ENCODE data around the gene INSIG2. TPM values are rescaled to one million over a fixed set of nuclear protein-coding genes. Genes with fewer than 3 reads are reported as not detected.

The INSIG2 gene
- total RNA-seq, 1 donor from 2014 or later = 16.8 TPM

GRCh38 chr2:118148809-118149208 lies 60.5 kb downstream of the INSIG2 start:
- ChIA-PET CTCF (interaction anchor here (1.0 kb wide), 1 partner anchor 102 kb away, joined by 3 read pairs; no protein-coding TSS in a partner anchor), POLR2A (no interaction called here)
- no peak for ATAC-seq (ENCODE audit: low read depth)
- DNase-seq = no peak
- H3K4me3 Mint-ChIP-seq = no peak overlapping the region
- no peaks in the 10 kb centered on the region for H3K4me1 Mint-ChIP-seq
- H3K27ac Mint-ChIP-seq = no peak overlapping the region
- TF ChIP-seq CTCF (IDR thresholded peaks at IDR 0.05) = no peak
- intact Hi-C loops (cut with micrococcal nuclease) = no loop called here
- no peaks in the 10 kb centered on the region for H3K9me3 Mint-ChIP-seq
- H3K36me3 Mint-ChIP-seq (ENCODE audit: low read depth) = no peaks in the 10 kb centered on the region
- peaks cover 17% of the 10 kb centered on the region for H3K27me3 Mint-ChIP-seq

DNA sequence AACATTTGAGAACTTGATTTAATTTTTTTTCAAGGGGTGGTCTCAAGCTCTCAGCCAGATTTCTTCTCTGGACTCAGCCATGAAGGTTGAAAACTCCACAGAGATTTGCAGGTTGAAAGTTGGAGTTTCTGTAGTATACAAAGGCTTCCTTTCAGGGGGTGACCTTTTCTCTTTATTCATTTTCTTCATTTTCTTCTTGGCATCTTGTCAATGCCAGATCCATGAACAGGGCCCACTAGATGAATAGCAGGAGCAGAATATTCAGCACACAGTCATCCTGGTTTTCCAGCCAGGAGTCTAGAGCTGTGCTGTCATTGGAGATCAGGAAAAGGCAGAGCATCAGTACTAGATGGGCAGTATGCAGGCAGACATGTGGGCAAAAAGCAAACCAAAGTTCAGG lies 62.0 kb downstream of the INSIG2 start:
- H3K9me3 Mint-ChIP-seq = no peaks in the 10 kb centered on the region
- no peak overlapping the region for H3K27ac Mint-ChIP-seq
- H3K4me3 Mint-ChIP-seq = no peak overlapping the region
- ChIA-PET CTCF (no interaction called here), POLR2A (no interaction called here)
- H3K4me1 Mint-ChIP-seq = no peaks in the 10 kb centered on the region
- intact Hi-C loops (cut with micrococcal nuclease) = no loop called here
- ATAC-seq (ENCODE audit: low read depth) (no peak), DNase-seq (no peak)
- no peaks in the 10 kb centered on the region for H3K36me3 Mint-ChIP-seq (ENCODE audit: low read depth)
- no peak for TF ChIP-seq CTCF (IDR thresholded peaks at IDR 0.05)
- H3K27me3 Mint-ChIP-seq = peaks cover 17% of the 10 kb centered on the region

GRCh38 chr2:118151831-118152230 lies 63.6 kb downstream of the INSIG2 start:
- ChIA-PET POLR2A (no interaction called here), CTCF (no interaction called here)
- DNase-seq = no peak
- Mint-ChIP-seq H3K4me1 (no peaks in the 10 kb centered on the region), H3K36me3 (ENCODE audit: low read depth) (no peaks in the 10 kb centered on the region), H3K27ac (no peak overlapping the region), H3K9me3 (peaks cover 7% of the 10 kb centered on the region), H3K4me3 (no peak overlapping the region), H3K27me3 (peaks cover 16% of the 10 kb centered on the region)
- no peak for TF ChIP-seq CTCF (IDR thresholded peaks at IDR 0.05)
- intact Hi-C loops (cut with micrococcal nuclease) = no loop called here
- no peak for ATAC-seq (ENCODE audit: low read depth)

- CTCF ChIA-PET = no interaction called here
Observed at GRCh38 chr2:118153433-118153832, 65.2 kb downstream of the INSIG2 start.

GRCh38 chr2:118154176-118154575 lies 65.9 kb downstream of the INSIG2 start:
- CTCF ChIA-PET = no interaction called here
- DNase-seq (no peak), ATAC-seq (ENCODE audit: low read depth) (no peak)
- no peak for TF ChIP-seq CTCF (IDR thresholded peaks at IDR 0.05)
- Mint-ChIP-seq H3K27me3 (peaks cover 20% of the 10 kb centered on the region), H3K27ac (no peak overlapping the region), H3K9me3 (peaks cover 15% of the 10 kb centered on the region), H3K36me3 (ENCODE audit: low read depth) (no peaks in the 10 kb centered on the region), H3K4me3 (no peak overlapping the region), H3K4me1 (no peaks in the 10 kb centered on the region)
- intact Hi-C loops (cut with micrococcal nuclease) = no loop called here
- POLR2A ChIA-PET = no interaction called here

More at GRCh38 chr2:118153433-118153832, 65.2 kb downstream of the INSIG2 start:
- no peak for TF ChIP-seq CTCF (IDR thresholded peaks at IDR 0.05)
- Mint-ChIP-seq H3K27ac (no peak overlapping the region), H3K27me3 (peaks cover 16% of the 10 kb centered on the region), H3K9me3 (peaks cover 13% of the 10 kb centered on the region), H3K4me3 (no peak overlapping the region), H3K4me1 (no peaks in the 10 kb centered on the region), H3K36me3 (ENCODE audit: low read depth) (no peaks in the 10 kb centered on the region)
- DNase-seq (no peak), ATAC-seq (ENCODE audit: low read depth) (no peak)
- intact Hi-C loops (cut with micrococcal nuclease) = no loop called here
- POLR2A ChIA-PET = no interaction called here

Other genes starting within 250 kb of the INSIG2 start
- gene CCDC93, start 74.4 kb upstream of the INSIG2 start, total RNA-seq = 35.5 and 38.8 TPM in 2 replicates